Right hindlimb (tissue), 1 donor: ENCODE measurements around the gene ACOX3.
"Not testable (repeated sequence)": the region's sequence is repeated elsewhere in the genome, so short reads cannot be mapped to it uniquely, and the experiment has no call there.

Experiments
- DNase-seq: peaks from one replicate; pipeline ENCODE4 v3.0.0-alpha.2; 2018

Gene ACOX3

DNA sequence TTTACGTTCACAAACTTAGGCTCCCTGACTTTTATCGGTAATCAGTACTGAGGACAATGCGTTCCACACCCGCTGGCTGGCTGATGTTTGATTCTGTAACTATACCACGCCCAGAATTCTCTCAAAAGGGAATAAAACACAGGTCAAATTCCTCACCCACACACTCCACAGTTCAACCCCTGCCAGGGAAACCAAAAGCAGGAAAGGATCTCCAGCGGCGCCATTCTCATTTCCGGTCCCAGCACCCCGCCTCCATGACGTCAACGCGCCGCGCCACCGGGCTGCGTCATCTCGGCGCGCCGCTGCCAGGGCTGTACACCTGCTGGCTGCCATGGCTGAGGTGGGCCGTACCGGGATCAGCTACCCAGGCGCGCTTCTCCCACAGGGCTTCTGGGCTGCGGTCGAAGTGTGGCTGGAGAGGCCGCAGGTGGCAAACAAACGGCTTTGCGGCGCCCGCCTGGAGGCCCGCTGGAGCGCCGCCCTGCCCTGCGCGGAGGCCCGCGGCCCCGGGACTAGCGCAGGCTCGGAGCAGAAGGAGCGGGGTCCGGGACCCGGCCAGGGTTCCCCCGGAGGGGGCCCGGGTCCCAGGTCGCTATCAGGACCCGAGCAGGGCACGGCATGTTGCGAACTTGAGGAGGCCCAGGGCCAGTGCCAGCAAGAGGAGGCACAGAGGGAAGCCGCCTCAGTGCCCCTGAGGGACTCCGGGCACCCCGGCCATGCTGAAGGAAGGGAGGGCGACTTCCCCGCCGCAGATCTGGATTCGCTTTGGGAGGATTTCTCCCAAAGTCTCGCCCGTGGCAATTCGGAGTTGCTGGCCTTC, at the start of gene ACOX3, which contains the start of gene TRMT44:
Gene ACOX3 (minus strand): TSS at position 232 of the 820 bp plus-strand sequence. CDS start 24,202 bp downstream, outside the sequence.
Gene TRMT44 (plus strand): TSS at position 286 of the 820 bp plus-strand sequence. CDS start 46 bp downstream, at position 332.
- peak; percentile 96 for DNase-seq

DNA sequence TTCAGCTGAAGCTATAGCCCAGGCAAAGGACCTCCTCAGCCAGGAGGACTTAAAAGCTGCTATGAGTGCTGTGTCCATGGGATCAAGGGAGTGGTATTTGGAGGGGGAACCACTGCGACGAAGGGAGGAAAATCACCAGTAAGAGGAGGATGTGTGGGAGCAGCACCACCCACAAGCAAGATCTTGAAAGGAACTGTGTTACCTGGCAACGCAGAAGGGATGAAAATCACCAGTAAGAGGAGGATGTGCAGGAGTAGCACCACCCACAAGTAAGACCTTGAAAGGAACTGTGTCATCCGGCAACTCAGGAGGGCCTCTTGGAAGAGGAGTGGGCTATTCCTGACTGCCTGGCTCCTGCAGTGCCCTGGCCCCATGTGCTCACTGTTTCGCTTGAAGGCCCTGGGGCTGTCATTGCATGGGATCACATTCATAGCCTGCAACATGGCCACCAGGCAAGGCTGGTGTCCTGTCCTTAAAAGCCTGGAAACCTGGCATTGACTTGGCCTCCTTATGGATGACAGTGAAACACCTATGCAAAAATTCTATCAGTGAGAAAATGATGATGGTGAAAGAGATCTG, 48.4 kb upstream of the ACOX3 start:
- no peak for DNase-seq

- not testable (repeated sequence) for DNase-seq
These were observed 46.1 kb upstream of the ACOX3 start for GRCh38 chr4:8486643-8487042.

DNA sequence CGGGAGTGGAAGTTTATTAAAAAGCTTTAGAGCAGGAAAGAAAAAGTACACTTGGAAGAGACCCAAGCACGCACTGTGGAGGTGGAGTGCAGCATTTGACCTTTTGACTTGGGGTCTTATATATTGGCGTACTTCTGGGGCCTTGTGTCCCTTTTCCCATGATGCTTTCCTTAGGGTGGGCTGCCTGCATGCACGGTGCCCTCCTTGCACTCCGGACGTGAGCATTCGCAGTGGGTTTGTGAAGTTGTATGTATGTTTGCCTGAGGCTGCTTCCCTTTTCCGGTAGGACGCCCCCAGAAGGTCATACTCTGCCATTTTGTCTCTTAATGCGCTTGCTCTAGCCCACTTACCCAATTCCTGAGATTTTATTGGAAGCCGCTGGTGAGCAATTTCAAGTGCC, 39.7 kb upstream of the ACOX3 start:
- no peak for DNase-seq

DNA sequence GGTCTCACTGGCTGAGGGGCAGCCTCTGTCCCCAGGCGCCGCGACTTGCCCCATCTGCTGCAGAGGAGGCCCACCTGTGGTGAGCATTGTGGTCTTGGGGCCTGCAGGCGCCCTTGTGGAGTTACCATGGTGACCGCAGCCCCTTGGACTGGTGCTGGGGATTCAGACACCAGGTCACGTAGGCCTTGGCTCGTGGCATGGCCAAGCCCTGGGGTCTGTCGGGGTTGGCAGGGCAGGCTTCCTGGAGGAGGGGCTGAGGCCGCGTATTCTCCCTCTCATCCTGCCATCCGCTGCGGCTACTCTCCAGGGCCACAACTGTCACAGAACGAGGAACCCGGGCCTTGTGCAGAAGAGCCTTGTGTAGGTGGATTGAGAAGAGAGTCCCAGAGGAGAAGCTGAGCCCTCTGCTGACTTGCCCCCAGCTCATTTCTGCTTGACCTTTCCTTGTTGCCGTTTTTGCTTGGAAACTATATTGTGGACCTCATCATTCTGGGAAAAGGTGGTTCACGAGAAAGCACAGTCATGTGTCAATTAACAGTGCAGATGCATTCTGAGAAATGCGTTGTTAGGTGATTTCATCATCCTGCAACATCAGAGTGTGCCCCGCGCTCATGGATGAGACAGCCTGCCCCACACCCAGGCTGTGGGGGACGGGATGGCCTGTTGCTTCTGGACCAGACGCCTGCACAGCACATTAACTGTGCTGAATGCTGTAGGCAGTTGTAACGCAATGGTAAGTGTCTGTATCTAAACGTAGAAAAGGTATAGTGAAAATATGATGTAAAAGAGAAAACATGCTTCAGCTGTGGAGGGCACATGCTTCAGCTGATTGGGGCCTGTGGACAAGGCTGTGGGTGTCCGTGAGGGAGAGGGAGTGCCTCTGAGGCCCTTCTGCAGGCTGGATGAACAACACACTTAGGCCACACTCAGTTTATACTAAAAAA, 38.5 kb upstream of the ACOX3 start:
- no peak for DNase-seq

GRCh38 chr4:8478371-8478770, 37.8 kb upstream of the ACOX3 start:
- no peak for DNase-seq

DNA sequence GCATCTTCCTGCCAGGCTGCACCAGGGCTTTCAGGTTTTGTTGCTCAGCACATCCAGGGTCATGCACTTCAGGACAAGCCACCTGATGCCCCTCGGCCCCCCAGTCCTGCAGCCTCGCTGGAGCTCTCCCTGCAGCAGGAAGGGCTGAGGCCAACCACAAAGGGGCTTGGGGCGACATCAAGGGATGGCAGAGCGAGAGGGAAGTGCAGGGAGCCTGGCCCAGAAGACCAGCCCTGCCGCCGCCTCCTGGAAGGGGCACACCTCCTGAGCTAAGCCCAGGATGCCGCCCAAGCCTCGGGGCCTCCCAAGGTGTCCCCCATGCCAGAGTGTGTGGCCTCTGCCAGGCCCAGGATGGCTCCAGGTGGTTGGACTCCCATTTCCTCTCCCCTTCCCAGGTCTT, 37.2 kb upstream of the ACOX3 start:
- no peak for DNase-seq

GRCh38 chr4:8477095-8477635, 36.6 kb upstream of the ACOX3 start:
- no peak for DNase-seq

DNA sequence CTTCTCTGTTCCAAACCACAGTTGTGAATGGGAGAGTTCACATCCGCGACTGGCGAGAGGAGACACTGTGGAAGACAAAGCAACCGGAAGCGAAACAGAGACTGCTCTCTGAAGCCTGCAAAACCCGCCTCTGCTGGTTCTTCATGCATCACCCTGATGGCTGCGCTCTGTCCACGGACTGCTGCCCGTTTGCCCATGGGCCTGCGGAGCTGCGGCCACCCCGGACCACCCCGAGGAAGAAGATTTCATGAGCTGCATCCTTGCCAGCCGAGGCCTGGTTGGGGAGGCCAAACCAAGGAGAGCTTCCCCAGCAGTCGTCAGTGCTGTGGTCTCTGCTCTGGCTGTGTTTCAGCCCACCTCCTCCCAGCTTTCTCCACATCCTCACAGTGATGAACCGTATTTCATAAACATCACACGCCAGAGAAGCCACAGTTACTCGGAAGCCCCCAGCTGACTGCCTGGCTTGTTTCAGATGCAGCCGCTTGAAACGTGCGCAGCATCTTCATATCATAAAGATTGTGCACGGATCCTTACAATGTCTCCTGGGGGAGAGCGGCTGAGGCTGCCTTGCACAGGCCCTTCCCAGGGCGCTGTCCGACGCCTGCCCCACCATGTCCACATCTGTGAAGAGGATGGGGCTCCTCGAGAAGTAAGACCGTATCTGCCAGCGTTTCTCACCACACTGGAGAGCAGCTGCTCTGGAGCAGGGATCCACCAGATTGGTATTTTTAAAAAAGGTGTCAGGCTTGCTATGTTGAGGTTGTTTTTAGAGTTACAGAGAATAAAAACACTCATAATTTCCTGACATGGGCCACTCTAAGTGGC, 35.4 kb upstream of the ACOX3 start:
- no peak for DNase-seq

- DNase-seq = no peak
These were observed 34.3 kb upstream of the ACOX3 start for GRCh38 chr4:8474856-8475255.

DNA sequence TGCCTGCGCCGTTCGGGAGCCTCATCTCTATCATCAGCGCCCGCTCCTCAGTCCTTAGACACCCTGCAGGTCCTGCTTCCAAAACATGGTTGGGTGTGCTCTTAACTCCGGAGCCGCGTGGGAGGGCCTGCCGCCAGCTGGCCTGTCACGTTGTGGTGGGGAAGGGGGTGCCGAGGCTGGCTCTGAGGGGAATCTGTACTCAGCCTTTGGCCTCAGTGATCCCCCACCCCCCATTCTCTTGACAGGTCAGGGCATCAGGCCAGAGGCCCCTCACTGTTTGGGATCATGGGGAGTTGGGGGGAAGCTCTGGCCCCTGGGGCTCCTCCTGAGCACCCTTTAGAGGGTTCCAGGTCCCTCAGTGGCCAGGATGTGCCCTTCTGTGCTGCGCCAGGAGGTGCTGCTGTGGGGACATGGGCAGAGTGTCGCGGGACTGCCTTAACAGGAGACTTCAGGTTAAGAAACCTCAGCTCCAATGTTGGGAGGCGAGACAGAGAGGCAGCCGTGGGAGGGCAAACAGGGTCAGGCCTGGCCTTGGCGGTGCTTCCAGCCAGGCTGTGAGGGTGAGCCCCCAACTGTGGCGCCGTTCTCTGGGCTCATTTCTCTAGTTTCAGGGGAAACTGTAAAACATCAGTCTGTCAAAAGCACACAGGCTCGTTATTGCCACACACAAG, 33.5 kb upstream of the ACOX3 start:
- no peak for DNase-seq

GRCh38 chr4:8473198-8473919, 32.8 kb upstream of the ACOX3 start:
- DNase-seq = no peak

DNA sequence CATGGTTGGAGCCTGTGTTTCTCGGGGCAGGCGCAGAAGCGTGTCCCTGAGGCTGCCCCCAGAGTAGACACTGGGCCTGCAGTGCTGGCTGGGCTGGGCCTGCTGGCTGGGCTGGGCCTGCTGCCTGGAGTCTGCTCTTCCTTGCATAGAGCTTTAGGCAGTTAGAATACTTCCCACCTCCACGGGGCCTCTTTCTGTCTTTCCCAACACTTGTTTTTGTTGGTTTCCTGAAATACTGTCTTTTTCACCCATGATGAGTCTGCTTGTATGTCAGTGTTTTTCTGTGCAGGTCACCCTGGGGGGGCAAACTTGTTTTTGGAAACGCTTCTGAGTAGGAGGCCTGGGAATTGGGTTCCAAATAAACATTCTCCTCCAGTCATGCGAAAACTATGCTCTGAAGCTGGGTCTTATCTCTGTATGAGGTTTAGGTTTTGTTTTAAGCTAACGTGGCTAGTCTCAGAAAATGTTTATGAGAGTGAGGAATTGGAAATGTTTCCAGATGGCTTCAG, 32.2 kb upstream of the ACOX3 start:
- peak; percentile 75 for DNase-seq

DNA sequence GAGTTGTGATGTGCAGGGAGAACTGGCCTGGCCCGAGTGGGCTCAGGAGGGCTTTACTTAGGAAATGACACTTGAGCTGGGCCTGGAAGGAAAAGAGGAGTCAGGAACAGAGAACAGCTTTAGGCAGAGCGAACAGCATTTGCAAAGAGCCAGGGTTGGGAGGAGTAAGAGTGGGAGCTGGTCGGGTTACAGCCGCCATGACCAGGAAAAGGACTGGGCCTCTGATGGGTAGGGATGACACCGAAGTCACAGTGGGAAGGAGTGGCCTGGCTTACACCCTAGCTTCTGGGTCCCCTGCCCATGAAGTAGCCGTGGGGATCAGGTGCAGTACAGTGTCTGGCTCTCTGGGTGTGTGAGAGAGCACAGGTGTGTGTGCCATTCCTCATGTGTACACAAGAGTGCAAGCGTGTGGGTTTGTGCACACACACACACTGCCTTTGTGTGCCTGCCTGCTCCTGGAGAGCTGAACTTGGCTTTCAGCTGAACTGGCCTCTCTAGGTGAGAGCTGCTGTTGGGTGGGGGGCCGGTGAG, 31.7 kb upstream of the ACOX3 start:
- no peak for DNase-seq

GRCh38 chr4:8471211-8471875, 30.8 kb upstream of the ACOX3 start:
- no peak for DNase-seq

GRCh38 chr4:8470451-8471024, 30.0 kb upstream of the ACOX3 start:
- DNase-seq = no peak

DNA sequence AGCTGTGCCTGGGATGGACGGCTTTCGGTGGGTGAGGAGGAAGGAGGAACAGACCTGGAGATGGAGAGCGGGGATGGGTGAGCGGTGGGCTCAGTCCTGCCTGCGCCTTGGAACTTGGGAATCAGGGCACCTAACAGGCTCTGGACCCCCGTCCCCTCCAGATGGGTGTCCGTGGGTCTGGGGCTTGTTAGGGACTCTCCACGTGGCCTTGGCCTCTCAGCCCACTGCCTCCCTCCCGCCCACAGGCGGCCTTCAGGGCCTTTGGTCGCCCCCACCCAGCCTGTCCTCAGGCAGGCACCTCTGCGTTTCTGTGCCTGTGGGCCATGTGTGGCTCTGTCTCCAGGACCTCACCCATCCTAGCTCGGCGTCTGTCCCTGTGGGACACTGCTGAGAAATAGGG, 29.0 kb upstream of the ACOX3 start:
- no peak for DNase-seq

- DNase-seq = peak; percentile 75
These were observed 28.4 kb upstream of the ACOX3 start for GRCh38 chr4:8468746-8469535.
